Neural cell (in vitro differentiated cells): ENCODE data around the gene OST4.

ENCODE experiments used
- CTCF ChIP-seq: fragments of 450-650 bp; IDR thresholded peaks from 2 replicates; pipeline ENCODE4 v1.5.1; 2014; ENCODE audit warnings: antibody characterized with exemption, mild to moderate bottlenecking, moderate library complexity; ENCODE audit not compliant: poor library complexity, severe bottlenecking
- EZH2 ChIP-seq: fragments of 200-600, 300-800 bp; shearing (Covaris generic), sonication (generic); IDR thresholded peaks from 2 replicates; pipeline ENCODE4 v1.6.1; 2014; ENCODE audit warnings: antibody characterized with exemption, low read length, borderline replicate concordance, mild to moderate bottlenecking; ENCODE audit not compliant: insufficient read depth, poor library complexity, severe bottlenecking
- POLR2AphosphoS5 ChIP-seq: IDR thresholded peaks from 2 replicates; pipeline ENCODE4 v1.6.1; 2012
- RAD21 ChIP-seq: fragments of 450-650 bp; conservative IDR thresholded peaks from 2 replicates; pipeline ENCODE4 v1.6.1; 2014; ENCODE audit warnings: antibody characterized with exemption, mild to moderate bottlenecking, moderate library complexity
- SMC3 ChIP-seq: fragments of 450-650 bp; conservative IDR thresholded peaks from 2 replicates; pipeline ENCODE4 v1.6.1; 2014; ENCODE audit warnings: antibody characterized with exemption, mild to moderate bottlenecking, moderate library complexity; ENCODE audit not compliant: poor library complexity

DNA sequence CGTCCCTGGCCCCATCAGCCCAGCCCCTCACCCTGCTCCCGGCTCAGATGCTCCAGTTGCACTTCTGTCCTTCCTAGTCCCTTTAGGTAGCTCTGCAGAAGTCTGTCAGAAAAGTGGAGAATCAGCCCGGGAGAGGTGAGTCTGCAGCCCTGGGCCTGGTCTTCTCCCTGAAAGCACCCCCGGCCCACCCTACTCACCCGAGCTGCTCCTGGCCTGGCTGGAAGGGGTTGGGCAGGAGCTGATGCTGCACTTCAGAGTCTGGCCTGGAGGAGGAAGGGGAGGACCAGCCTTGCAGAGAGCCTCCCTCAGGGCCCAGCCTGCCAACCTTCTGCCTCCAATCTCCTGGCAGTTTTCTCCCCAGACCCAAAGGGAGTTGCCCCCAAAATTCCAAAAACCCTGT lies 30.9 kb upstream of the OST4 start:
- TF ChIP-seq CTCF (no peak), EZH2 (no peak), POLR2AphosphoS5 (no peak), SMC3 (no peak), RAD21 (no peak)
